Osteoblast (primary cell): ENCODE data around the gene RTP5. TPM values are rescaled to one million over a fixed set of nuclear protein-coding genes. Genes with fewer than 3 reads are reported as not detected.

Experiments
- DNase-seq: peaks from one replicate; pipeline ENCODE4 v3.0.0; 2011; ENCODE audit warnings: low spot score, mixed read lengths; ENCODE audit not compliant: insufficient read length; ENCODE audit errors: missing footprints
- H2AFZ ChIP-seq: 2 replicates; pipeline ENCODE4 v1.6.0; 2011; ENCODE audit warnings: mild to moderate bottlenecking, low read length
- H3K27ac ChIP-seq: 2 replicates; pipeline ENCODE4 v1.5.1; 2011; ENCODE audit warnings: mild to moderate bottlenecking, low read depth, low read length, moderate library complexity
- H3K27me3 ChIP-seq: 2 replicates; pipeline ENCODE4 v1.6.0; 2012; ENCODE audit warnings: mild to moderate bottlenecking, control low read depth, inconsistent platforms, low read length, moderate library complexity; ENCODE audit not compliant: insufficient read depth
- H3K36me3 ChIP-seq: 2 replicates; pipeline ENCODE4 v1.5.1; 2011; ENCODE audit warnings: mild to moderate bottlenecking, low read length, control low read depth, moderate library complexity; ENCODE audit not compliant: insufficient read depth
- H3K4me1 ChIP-seq: 2 replicates; pipeline ENCODE4 v1.5.1; 2011; ENCODE audit warnings: mild to moderate bottlenecking, low read length, control low read depth, moderate library complexity; ENCODE audit not compliant: insufficient read depth
- H3K4me2 ChIP-seq: 2 replicates; pipeline ENCODE4 v1.6.0; 2011; ENCODE audit warnings: mild to moderate bottlenecking, low read length; ENCODE audit not compliant: insufficient read depth
- H3K4me3 ChIP-seq: fragments of 200-600 bp; sonication (generic); 3 replicates; pipeline ENCODE4 v1.5.1; 2012; ENCODE audit warnings: mild to moderate bottlenecking, low read length, inconsistent platforms; ENCODE audit not compliant: insufficient read depth
- H3K79me2 ChIP-seq: 2 replicates; pipeline ENCODE4 v1.6.0; 2012; ENCODE audit warnings: mild to moderate bottlenecking, low read length, control low read depth, inconsistent platforms; ENCODE audit not compliant: insufficient read depth
- H3K9me3 ChIP-seq: 2 replicates; pipeline ENCODE4 v1.5.1; 2011; ENCODE audit warnings: low read depth, low read length, control low read depth
- H4K20me1 ChIP-seq: 2 replicates; pipeline ENCODE4 v1.6.0; 2012; ENCODE audit warnings: mild to moderate bottlenecking, low read length, control low read depth; ENCODE audit not compliant: insufficient read depth
- total RNA-seq: library from RNA; depleted of rRNA; stranded (reverse); fragments of >200 nt; gene quantifications from 2 replicates; pipeline ENCODE4 v1.2.3, GENCODE V29; 2012
- TF ChIP-seq, protein P1 (sequence below): IDR thresholded peaks from 2 replicates; pipeline ENCODE4 v1.5.1; 2011; ENCODE audit warnings: mild to moderate bottlenecking, low read depth, low read length, moderate library complexity; ENCODE audit errors: extremely low read depth

RTP5 gene
- total RNA-seq, 1 donor: not detected

GRCh38 chr2:241886840-241887447 lies 17.4 kb downstream of the RTP5 start:
- Histone ChIP-seq H3K27me3 (no peaks in the 10 kb centered on the region), H3K27ac (no peak overlapping the region), H3K36me3 (no peaks in the 10 kb centered on the region), H3K4me3 (no peak overlapping the region), H2AFZ (no peak overlapping the region), H3K79me2 (no peaks in the 10 kb centered on the region), H3K4me1 (peaks cover 12% of the 10 kb centered on the region), H3K4me2 (no peak overlapping the region), H3K9me3 (no peaks in the 10 kb centered on the region), H4K20me1 (no peaks in the 10 kb centered on the region)
- TF ChIP-seq, protein P1, sequence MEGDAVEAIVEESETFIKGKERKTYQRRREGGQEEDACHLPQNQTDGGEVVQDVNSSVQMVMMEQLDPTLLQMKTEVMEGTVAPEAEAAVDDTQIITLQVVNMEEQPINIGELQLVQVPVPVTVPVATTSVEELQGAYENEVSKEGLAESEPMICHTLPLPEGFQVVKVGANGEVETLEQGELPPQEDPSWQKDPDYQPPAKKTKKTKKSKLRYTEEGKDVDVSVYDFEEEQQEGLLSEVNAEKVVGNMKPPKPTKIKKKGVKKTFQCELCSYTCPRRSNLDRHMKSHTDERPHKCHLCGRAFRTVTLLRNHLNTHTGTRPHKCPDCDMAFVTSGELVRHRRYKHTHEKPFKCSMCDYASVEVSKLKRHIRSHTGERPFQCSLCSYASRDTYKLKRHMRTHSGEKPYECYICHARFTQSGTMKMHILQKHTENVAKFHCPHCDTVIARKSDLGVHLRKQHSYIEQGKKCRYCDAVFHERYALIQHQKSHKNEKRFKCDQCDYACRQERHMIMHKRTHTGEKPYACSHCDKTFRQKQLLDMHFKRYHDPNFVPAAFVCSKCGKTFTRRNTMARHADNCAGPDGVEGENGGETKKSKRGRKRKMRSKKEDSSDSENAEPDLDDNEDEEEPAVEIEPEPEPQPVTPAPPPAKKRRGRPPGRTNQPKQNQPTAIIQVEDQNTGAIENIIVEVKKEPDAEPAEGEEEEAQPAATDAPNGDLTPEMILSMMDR: no peak
- no peak for DNase-seq

- no peaks in the 10 kb centered on the region for H3K27me3 ChIP-seq
- no peak overlapping the region for H3K4me3 ChIP-seq
- H2AFZ ChIP-seq: no peak overlapping the region
- H3K36me3 ChIP-seq: no peaks in the 10 kb centered on the region
- peaks cover 7% of the 10 kb centered on the region for H3K4me1 ChIP-seq
- no peak overlapping the region for H3K27ac ChIP-seq
- H3K4me2 ChIP-seq: no peak overlapping the region
- no peak for DNase-seq
- H3K79me2 ChIP-seq: no peaks in the 10 kb centered on the region
- H4K20me1 ChIP-seq: no peaks in the 10 kb centered on the region
- H3K9me3 ChIP-seq: no peaks in the 10 kb centered on the region
- TF ChIP-seq, protein P1: no peak
Measured at GRCh38 chr2:241887806-241888522, 18.4 kb downstream of the RTP5 start.

- no peaks in the 10 kb centered on the region for H3K36me3 ChIP-seq
- H3K79me2 ChIP-seq: no peaks in the 10 kb centered on the region
- no peak overlapping the region for H3K27ac ChIP-seq
- no peaks in the 10 kb centered on the region for H4K20me1 ChIP-seq
- no peak overlapping the region for H3K4me2 ChIP-seq
- H2AFZ ChIP-seq: no peak overlapping the region
- H3K9me3 ChIP-seq: no peaks in the 10 kb centered on the region
- DNase-seq: no peak
- peaks cover 5% of the 10 kb centered on the region for H3K4me1 ChIP-seq
- H3K4me3 ChIP-seq: no peak overlapping the region
- no peaks in the 10 kb centered on the region for H3K27me3 ChIP-seq
- TF ChIP-seq, protein P1: no peak
Measured at GRCh38 chr2:241888641-241889040, 19.1 kb downstream of the RTP5 start.

DNA sequence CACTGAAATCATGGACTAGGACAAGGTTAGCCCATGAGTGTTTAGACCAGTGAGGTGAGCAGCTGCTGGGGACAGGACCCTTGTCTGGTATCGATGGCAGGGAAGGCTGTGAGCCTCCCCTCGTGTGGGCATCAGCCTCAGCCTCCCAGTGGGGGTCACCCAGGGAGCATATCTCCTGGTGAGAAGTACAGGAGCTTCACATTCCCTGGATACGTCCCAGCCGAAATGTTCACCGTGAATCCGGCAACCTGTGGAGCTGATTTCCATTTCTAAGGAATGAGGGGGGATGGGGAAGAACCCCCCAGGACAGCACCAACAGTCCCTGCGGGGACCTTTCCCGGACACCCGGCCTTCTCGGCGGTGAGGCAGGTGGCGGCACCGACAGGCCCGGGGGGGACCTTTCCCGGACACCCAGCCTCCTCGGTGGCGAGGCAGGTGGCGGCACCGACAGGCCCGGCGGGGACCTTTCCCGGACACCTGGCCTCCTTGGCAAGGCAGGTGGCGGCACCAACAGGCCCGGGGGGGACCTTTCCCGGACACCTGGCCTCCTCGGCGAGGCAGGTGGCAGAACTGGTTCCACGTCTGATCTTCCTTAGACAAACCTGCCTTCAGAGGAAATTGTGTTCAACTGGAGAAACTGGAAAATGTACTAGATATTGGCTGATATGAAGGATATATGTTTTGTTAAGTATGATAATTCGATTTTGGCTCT lies 21.2 kb downstream of the RTP5 start:
- H3K27ac ChIP-seq: no peak overlapping the region
- H3K9me3 ChIP-seq: no peaks in the 10 kb centered on the region
- no peaks in the 10 kb centered on the region for H3K27me3 ChIP-seq
- H3K4me3 ChIP-seq: no peak overlapping the region
- no peak overlapping the region for H2AFZ ChIP-seq
- TF ChIP-seq, protein P1: no peak
- no peaks in the 10 kb centered on the region for H3K36me3 ChIP-seq
- no peaks in the 10 kb centered on the region for H4K20me1 ChIP-seq
- no peak overlapping the region for H3K4me2 ChIP-seq
- H3K4me1 ChIP-seq: peaks cover 5% of the 10 kb centered on the region
- DNase-seq: no peak
- H3K79me2 ChIP-seq: no peaks in the 10 kb centered on the region
